HG03045 (cell line): ENCODE data around the gene CNGB1.
"Not testable (repeated sequence)": the region's sequence is repeated elsewhere in the genome, so short reads cannot be mapped to it uniquely, and the experiment has no call there.

ENCODE experiments used
- ATAC-seq: cut with Tn5 transposase; IDR thresholded peaks from one replicate; pipeline ENCODE4 v1.9.1; 2021; ENCODE audit warnings: mild to moderate bottlenecking, moderate library complexity; ENCODE audit not compliant: unreplicated experiment

The CNGB1 gene

DNA sequence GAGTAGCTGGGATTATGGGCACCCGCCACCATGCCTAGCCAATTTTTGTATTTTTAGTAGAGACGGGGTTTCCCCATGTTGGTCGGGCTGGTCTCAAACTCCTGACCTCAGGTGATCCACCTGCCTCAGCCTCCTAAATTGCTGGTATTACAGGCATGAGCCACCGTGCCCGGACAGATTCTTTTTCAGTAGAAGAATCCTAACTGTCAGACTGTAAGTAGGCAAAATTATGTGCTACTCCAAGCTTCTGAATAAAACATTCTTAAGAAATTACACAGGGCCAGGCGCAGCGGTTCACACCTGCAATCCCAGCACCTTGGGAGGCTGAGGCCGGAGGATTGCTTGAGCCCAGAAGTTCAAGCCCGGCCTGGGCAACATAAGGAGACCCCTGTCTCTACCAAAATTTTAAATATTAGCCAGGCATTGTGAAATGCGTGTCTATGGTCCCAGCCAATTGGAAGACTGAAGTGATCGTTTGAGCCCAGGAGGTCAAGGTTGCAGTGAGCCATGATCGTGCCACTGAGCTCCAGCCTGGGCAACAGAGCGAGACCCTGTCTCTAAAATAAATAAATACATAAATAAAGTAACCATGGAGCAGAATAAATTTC, 101.9 kb downstream of the CNGB1 start:
- ATAC-seq, result no peak

DNA sequence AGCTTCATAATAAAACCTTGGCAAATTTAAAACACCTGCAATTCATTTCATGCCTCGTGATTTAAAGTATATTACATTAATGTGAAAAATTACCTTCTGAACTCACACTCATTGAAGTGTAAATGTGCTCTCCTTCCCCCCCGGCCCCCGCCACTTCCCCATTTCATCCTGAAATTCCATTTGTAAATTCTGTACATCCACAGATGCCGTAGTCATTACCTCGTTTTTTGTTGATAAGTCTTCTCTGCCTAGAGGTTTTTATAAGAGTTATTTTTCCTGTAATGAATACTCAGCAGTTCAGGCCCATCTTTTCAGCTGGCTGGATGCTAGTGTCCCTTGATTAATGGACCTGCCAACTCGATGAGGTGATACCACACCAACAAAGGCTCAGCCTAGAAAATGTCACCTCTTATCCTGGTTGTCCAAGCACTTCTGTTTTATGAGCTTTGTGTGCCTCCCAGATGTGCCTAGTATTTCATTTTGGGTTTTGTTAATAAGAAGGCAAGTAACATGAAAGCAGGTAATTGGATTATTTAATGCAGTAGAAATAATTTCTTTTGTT, 103.8 kb downstream of the CNGB1 start:
- ATAC-seq, result no peak

DNA sequence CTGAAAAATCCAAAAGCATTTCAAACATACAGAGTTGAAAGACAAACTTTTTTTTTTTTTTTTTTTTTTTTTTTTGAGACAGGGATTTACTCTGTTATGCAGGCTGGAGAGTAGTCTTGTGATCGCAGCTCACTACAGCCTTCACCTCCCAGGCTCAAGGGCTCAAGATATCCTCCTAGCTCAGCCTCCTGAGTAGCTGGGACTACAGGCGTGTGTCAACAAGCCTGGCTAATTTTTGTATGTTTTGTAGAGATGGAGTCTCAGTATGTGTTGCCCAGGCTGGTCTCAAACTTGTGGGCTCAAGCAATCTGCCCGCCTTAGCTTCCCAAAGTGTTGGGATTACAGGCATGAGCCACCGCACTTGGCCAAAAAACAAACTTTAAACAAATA, 104.4 kb downstream of the CNGB1 start:
- no peak for ATAC-seq

DNA sequence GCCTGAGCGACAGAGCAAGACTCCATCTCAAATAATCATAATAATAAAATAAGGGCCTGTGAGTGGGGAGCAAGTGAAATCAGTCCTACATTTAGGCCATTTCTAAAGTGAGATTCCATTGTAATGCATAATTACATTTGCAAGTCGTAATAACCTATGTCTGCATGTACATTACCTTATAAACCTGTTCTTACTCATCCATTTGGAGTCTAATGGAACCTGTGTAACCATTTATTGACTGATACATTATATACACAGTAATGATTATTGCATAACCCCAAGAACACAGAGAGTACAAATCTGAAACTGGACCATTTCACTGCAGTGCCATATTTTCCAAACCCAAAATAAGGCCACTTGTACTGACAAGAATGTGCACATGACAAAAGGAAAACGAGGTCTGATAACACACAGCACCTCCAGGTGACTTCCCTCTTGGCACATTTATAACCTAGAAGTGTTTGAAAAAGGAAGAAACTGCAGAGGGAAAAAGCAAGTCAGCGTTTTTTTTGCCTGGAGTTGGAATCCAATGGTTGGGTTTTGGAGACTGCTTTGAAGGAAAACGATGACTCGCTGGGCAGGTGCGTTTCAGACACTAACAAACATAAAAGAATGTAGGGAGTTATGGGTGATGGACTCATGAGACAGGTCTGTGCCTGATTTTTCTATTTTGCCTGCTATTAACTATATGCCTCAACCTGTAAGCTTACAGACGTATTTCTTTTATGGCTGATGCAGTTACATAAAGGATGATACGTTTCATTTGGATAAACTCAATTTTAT, 105.0 kb downstream of the CNGB1 start:
- no peak for ATAC-seq

DNA sequence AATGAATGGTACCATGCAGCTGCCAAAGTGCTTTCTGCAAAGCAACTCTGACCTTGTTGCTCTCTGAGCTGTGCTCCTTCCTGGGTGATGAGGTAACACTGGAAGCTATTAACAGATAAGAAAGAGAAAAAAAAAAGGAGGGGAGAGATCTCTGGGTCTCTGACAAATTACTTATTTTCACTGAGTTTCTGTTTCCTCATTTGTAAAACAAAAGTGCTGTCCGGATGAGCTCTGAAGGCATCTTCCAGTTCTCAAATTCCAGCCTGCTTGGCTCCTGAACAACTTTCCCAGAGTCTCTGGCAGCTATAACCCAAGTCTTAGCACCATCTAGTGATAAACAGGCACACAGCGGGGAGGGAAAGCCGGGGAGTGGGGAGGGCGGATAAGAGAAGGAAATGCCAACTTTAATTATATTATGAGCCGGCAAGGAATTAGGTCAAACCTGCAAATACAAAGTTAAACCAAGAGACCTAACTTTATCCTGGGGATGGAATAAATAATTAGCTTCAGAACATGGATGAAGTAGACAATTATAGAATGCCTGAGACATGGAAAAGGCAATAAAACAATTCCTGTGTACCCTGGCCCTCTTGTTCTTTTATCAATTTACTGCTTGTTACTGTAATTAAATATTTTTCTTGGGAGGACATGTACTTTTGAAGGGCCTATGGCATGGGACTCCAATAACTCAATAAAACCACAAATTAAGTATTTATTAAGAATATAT, 107.3 kb downstream of the CNGB1 start:
- ATAC-seq, result no peak

DNA sequence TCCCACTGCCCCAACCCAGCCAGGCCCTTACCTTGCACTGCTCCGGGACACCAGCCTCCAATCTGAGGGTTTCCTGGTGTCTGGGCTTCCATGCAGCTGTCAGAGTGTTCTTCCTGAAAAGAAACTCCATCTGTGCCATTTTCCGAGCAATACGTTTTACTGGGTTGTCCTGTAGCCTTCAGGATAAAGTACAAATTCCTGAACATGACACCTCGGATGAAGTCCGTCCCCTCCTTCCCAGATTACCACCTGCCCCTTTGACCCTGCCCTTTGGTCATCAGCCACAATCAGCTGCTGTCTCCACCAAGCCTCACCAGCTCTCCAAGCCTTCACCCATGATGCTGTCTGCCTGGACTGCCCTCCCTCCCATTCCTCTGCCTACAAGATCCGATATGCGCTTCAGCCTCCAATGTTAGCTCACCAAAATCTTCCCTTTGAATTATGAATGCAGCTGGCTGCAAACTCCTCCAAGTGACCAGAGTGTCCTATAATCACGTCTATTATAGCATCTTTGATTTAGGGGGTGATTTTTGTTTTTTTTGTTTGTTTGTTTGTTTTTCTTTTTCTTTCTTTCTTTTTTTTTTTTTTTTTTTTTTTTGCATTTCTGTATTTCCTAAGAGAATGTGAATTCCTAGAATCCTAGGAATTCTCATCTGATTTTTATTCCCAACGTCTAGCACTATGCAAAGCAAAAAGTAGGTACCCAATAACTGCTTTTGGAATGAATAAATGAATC, 108.1 kb downstream of the CNGB1 start:
- ATAC-seq, result no peak

DNA sequence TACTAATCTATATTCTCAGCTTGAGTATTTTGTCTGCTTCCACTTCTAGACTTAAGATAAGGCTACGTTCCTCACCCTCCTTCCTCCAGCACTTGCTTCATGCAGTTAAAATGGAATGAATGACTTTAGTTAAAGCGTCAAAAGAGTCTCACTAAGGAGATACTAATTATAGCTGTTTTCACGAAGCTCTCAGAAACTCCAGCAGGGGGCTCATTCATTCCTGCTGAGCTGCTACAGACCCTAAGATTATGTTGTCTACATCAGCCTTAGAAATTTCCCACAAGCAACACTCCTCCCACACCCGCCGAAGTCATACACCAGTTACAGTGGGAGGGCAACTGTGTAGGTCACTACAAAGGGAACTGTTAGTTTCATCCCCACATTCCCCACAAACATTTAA, 111.6 kb downstream of the CNGB1 start:
- ATAC-seq, result no peak

DNA sequence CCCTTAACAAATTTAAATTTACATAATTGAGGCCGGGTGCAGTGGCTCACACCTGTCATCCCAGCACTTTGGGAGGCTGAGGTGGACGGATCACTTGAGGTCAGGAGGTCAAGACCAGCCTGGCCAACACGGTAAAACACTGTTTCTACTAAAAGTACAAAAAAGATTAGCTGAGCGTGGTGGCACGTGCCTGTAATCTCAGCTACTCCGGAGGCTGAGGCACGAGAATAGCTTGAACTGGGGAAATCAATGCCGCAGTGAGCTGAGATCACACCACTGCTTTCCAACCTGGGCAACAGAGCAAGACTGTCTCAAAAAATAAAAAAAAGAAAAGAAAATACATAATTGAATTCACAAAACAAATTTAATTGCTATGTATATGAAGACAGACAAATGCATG, 112.3 kb downstream of the CNGB1 start:
- no peak for ATAC-seq

DNA sequence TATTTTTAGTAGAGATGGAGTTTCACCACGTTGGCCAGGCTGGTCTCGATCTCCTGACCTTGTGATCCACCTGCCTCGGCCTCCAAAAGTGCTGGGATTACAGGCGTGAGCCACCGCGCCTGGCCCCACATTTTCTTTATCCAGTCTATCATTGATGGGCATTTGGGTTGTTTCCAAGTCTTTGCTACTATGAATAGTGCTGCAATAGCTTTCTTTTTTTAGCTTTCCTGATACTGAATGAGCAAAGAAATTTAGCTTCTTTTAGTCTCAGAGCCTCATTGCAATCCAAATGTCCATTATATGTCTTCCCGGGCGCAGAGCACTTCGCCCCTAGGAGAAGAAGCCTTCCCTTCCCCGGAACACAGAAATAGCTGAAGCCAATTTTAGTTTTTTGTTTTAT, 112.9 kb downstream of the CNGB1 start:
- ATAC-seq, result not testable (repeated sequence)

DNA sequence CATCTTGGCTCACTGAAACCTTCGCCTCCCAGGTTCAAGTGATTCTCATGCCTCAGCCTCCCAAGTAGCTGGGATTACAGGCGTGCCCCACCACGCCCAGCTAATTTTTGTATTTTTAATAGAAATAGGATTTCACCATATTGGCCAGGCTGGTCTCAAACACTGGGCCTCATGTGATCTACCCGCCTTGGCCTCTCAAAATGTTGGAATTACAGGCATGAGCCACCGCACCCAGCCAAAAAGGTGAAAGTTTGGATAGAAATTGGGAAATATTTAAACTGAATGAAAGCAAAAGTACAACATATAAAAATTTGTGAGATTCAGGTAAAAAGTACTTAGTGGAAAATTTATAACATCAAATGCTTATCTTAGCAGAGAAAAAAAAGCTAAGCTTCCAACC, 115.7 kb downstream of the CNGB1 start:
- ATAC-seq, result no peak

DNA sequence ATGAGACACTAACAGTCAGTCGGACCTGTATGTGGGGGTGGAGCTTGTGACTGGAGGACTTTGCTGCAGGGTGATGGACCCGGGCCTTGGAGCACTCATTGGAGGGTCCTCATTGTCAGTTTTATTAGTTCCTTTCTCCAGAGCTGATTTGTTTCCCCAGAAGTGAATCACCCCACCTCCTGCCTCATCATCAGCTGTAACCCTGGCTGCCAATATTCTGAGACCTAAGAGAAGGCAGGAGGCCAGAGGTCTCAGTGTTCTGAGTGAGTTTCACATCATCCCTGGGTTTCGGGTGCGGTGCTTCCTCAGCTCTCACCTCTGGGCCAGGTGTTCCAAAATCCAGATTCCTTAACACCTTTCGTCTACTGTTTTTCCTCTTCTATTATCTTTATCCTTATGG, 118.7 kb downstream of the CNGB1 start:
- ATAC-seq, result no peak

DNA sequence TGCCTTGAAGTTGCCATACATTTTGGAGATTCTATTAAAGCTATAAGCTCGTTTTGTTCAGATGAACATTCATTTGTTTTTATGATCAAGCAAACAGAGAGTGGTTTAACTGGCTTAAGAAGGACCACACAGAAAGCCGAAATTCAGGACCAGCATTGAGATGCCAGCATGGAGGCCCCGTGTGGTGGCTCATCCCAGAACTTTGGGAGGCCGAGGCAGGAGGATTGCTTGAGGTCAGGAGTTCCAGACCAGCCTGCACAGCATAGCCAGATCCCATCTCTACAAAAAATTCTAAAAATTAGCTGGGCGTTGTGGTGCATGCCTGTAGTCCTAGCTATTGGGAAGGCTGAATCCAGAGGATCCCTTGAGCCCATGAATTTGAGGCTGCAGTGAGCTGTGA, 122.7 kb downstream of the CNGB1 start:
- no peak for ATAC-seq

DNA sequence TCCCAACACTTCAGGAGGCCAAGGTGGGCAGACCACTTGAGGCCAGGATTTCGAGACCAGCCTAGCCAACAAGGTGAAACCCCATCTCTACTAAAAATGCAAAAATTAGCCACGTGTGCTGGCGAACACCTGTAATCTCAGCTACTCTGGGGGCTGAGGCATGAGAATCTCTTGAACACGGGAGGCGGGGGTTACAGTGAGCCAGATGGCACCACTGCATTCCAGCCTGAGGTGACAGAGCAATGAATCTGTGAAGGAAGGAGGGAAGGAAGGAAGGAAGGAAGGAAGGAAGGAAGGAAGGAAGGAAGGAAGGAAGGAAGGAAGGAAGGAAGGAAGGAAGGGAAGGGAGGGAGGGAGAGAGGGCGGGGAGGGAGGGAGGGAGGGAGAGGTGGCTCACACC, 124.0 kb downstream of the CNGB1 start:
- ATAC-seq, result not testable (repeated sequence)

DNA sequence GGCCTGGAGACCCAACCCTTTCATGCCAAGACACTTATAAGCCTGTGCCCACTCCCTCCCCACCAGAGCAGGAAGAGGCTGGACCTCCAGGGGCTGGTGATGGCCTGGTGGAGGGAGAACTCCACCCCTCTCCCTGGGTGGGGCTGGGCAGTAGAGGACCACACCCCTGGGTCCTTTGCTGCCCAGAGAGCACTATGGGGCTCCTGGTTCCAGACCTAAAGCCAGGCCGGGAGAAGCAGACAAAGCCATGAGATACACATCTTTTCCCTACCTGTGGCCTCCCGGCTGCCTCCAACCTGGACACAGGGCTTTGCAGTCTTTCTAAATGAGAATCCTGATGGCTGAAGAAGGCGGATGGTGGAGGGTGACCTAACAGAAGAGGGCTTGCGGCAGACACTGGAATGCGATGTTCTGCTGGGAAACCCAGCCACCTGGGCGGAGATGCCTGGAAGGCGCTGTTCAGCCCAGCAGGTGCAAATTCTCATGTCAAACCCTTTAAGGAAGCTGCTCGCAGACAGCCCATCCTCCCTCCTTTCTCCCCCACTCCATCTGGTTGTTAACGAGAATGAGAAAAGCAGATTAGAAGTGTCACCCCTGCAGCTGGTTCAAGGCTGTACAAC, 124.7 kb downstream of the CNGB1 start:
- ATAC-seq, result no peak

DNA sequence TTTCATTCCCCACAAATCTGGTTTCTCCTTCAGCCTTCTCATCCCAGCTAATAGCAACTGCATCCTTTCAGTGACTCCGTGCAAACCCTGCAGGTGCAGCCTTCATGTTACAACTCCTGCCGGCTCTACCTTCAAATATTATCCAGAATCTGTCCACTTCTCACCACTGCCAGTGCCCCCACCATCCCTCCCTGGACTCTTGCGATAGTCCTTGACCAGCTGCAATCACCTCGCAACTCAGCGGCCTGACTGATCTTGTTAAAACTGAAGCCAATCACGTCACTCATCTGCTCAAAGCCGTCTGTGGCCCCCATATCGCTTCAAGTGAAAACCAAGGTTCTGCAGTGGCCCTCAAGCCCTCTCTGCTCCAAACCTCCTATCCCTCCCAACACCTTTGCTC, 125.8 kb downstream of the CNGB1 start:
- no peak for ATAC-seq

DNA sequence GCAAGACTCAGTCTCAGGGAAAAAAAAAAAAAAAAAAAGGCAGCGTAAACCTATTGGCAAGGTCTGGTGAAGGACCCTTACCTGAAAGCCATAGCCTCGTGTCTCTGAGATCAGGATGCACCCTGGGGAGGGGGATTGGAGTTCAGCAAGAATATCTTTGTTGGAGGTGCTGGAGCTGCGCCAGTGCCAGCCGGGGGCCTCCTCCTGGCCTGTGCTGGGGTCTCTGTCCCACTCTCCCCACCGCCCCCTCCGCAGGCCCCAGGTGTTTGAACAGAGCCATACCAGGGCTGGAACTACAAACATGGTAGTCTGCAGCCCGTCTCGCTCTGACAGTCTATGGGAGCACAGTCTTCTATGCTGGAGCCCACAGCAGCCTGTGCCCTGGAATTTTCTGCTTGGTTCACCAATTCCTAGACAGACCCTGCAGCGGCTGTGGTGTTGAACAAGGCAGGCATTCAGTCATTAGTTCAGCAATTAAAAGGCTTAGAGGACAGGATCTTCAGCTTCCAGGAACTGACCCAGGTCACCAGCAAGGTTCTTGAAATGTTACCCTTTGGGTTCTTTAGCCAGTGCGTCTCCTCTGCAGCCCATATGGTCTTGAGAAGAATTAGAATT, 126.4 kb downstream of the CNGB1 start:
- ATAC-seq, result no peak

DNA sequence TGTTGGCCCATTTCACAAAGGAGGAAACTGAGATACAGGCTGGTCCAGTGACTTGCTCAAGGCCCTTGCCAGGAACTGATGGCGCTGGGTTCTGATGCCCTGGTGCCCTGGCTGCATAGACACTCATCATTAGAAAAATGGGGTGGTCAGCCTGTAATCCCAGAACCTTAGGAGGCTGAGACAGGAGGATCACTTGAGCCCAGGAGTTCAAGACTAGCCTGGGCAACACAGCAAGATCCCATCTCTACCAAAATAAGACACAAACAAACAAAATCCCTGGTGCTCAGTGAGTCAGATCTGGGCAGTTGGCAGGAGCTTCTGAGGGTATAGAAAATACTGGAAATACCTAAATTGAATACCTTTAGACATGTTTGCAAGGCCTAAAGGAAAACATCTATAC, 127.5 kb downstream of the CNGB1 start:
- no peak for ATAC-seq

DNA sequence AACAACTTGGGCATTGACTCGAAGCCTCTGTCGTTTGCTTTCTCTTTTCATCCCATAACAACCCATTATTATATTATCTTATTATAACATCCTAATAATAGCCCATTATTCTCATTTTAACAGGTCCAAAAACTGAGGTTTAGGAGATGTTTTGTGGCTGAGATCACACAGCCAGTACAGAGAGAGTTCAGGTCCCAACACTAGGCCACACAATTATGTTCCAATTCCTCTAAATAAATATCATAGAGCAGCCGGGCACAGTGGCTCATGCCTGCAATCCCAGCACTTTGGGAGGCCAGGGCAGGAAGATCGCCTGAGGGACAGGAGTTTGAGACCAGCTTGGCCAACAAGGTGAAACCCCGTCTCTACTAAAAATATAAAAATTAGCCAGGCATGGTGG, 128.3 kb downstream of the CNGB1 start:
- ATAC-seq, result no peak

DNA sequence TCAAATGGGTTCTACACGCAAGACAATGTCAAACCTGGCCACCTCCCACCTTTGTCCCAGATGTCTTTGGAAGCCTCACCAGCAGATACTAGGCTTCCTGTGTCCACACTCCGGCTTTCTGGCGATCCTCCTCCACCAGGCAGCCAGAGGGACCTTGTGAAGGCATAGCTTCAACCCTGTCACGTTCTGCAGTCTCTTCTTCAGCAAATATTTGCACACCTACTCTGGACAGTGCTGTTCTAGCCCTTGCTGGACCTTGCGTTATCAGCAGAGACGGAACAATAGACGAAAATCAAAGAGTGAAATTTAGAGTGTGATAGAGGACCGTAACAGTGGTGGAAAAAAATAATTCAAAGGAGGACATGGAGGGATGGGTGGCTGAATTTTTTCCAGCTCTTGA, 130.1 kb downstream of the CNGB1 start:
- no peak for ATAC-seq

DNA sequence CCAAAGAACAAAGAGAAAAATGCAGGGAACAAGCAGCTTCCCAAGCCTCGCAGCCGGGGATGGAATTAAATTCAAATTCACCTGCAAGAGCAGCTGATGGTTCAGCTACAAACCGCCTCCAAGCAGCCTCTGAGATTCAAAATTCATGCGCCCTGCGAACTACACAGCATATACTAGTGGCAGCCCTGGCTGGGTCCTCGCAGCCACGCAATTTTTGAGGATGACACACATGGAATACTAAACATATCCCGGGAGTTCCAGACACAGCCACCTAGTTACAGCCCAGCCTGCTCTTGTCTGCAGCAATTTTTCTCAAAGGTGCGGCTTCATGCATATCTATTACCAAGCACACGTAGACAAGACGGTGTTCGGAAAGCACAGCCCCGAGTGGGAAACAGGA, 132.8 kb downstream of the CNGB1 start:
- no peak for ATAC-seq
